SK-N-SH (cell line): ENCODE data around the gene CPSF4.

Source experiments
- CTCF ChIP-seq: fragments of 200-600 bp; sonication (generic); IDR thresholded peaks from 2 replicates; pipeline ENCODE4 v1.6.1; 2017; ENCODE audit warnings: antibody characterized with exemption, mild to moderate bottlenecking, moderate library complexity
- EP300 ChIP-seq, 2 experiments: IDR thresholded peaks; 2 replicates each; pipeline versions ENCODE4 v1.4.0 to v1.6.1; 2012; ENCODE audit warnings: borderline replicate concordance in 1 of 2, low read depth in 1 of 2, low read length in 1 of 2
- NRF1 ChIP-seq: IDR thresholded peaks from 2 replicates; pipeline ENCODE4 v1.6.1; 2012; ENCODE audit warnings: low read depth, mild to moderate bottlenecking, low read length

- TF ChIP-seq NRF1 (no peak), EP300 (IDR thresholded peaks at IDR 0.05; ENCODE audit: borderline replicate concordance in 1 of 2, low read depth in 1 of 2, low read length in 1 of 2) (no peak), CTCF (no peak)
Measured at GRCh38 chr7:99422625-99423024, 16.1 kb upstream of the CPSF4 start.
